NCI-H2029 treated with DMSO at 0.1 percent for 48 hours (cell line): ENCODE data around the gene SAA2.
"Not testable (repeated sequence)": the region's sequence is repeated elsewhere in the genome, so short reads cannot be mapped to it uniquely, and the experiment has no call there.

Source experiments
- DNase-seq: peaks from one replicate; lab custom pipeline; 2025; lab: John Stamatoyannopoulos, UW

Gene SAA2

DNA sequence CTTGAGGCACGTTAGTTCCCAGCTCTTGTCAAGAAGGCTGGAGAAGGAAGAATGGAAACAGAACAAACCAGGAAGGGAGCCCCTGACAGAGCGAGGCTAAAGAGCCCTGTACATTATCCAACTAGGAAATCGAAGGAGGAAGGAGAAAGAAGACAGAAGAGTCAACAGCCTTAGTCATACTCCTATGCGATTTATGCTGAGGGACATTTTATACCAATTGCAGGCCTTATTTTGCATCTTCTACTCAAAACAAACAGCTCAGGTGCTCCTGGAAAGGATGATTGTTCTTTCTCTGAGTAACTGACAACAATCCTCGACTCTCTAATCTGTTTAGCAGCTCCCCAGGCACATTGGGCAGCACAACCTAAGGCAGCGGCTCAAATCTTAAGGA lies 1.3 kb downstream of the SAA2 start:
- not testable (repeated sequence) for DNase-seq

DNA sequence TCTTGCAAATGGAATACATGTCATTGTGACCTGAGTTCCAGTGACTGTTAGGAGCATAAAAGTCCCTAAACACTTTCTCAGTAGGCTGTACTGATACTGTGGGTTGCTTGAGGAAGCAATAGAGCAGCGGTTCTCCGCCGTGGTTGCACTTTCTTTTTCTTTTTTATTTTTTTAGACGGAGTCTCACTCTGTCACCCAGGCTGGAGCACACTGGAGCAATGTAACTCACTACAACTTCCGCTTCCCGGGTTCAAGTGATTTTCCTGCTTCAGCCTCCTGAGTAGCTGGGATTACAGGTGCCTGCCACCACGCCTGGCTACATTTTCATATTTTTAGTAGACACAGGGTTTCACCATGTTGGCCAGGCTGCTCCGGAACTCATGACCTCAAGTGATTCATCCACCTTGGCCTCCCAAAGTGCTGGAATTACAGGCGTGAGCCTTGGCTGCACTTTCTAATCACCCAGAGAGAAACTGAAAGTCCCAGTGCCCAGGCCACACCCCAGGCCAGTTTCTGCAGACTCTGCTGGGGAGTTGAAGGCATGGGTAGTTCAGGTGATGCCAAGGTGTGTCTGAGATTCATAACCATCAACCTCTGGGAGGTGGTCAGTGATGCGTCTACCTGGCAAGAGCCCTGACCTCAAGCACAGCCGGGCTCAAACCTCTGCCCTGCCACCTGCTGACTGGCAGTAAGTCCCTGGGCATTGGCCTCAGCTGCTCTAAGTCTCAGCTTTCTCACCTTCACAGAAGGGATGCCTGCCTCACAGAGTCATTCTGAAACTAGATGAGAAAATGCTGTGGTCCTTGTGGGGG lies 1.9 kb downstream of the SAA2 start:
- DNase-seq: not testable (repeated sequence)

DNA sequence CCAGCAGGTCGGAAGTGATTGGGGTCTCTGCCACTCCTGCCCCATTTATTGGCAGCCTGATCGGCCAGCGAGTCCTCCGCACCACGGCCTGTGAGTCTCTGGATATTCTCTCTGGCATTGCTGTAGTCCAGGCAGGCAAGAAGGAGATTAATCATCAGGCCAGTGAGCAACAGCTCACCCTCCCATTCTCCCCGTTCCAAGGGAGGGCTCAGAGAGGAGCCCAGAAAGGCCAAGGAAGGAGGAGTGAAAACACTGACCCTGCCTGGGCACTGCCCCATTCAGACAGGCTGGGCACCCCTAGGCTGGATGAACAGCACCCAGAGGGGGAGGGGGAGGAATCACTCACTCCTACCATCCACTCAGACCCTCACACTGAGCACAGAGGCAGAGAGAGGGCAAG lies 3.1 kb downstream of the SAA2 start:
- DNase-seq: no peak

DNA sequence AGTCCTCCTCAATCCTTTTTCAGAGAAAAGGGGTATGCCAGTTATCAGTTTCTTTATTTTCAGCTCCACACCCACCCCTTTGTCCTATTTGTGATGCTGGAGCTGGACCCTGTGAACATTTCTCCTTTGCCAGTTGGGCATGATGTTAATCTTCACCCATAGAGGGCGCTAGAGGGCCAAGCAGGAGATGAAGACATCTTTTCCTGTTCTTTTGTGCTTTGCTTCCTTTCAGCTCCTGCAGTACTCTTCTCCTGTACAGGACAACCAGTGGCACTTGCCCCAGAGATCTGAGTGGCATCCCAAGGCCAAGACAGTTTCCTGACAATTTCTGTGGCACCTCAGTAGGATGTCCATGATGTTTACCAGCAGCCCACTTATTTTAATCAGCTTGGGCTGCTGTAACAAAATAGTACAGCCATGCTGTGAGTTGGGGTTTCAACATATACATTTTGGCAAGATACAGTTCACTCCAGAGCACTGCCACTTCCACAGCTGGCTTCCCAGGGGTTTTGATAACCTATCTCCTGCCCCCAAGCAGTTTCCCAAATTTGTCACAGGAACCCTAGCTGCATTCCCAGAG lies 4.6 kb downstream of the SAA2 start:
- peak; percentile 27 for DNase-seq

DNA sequence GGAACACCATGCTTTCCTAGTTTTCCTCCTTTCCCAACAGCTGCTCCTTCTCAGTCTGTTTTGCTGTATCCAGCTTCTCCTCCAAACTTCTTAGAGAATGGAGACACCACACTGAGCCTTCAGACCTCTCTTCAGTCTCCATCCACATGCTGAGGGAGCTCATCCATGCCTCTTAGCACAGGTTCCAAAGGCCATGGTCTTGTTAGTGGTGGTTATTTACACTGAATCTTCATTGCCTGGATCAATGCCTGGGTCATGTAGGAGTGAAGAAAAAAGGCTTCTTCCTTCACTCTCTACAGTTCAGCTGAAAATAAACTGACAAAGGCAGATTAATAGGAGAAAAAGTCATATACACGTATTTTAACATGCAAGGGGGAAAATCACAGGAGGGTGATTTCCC lies 8.8 kb downstream of the SAA2 start:
- DNase-seq: no peak

- DNase-seq: no peak
These were observed 11.7 kb downstream of the SAA2 start, which contains the start of gene SAA4 for GRCh38 chr11:18236664-18237356. Gene SAA4, minus strand, starts transcription at chr11:18236802. Its CDS starts 876 bp downstream, at chr11:18235926.

DNA sequence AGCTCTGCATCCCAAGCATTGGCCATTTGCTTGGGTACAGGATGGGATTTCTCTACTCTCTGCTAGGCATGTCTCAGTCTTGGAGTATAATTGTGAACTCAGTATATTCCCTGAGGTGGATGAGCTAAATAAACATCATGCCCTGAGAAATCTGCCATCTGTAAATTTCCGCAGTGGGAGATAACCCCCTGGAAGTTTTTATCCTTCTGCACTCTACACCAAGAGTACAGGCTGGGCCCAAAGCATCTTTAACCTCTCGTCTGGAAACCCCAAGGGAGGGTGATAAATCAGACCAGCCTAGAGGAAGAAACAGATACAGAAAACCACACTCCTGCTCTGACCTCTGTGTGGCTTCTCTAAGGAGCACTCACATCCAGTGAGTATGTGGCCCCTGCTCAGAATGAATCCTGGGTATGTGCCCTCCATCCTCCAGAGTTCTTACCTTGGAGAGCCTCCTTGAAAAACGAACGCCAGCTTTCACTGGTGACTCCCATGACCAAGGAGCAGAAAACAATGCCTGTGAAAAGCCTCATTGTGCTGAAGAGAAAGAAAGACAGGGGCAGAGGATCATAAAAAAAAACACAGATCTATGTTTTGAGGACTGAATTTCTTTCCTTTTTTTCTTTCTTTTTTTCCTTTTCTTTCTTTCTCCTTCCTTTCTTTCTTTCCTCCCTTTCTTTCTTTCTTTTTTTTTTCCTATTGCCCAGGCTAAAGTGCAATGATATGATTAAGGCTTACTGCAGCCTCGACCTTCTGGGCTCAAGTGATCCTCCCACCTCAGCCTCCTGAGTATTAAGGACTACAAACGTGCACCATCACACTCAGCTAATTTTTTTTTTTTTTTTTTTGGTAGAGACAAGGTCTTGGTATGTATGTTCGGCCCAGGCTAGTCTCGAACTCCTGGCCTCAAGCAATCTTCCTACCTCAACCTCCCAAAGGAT lies 12.8 kb downstream of the SAA2 start:
- DNase-seq: no peak

GRCh38 chr11:18233912-18234311 lies 14.6 kb downstream of the SAA2 start:
- DNase-seq: no peak

DNA sequence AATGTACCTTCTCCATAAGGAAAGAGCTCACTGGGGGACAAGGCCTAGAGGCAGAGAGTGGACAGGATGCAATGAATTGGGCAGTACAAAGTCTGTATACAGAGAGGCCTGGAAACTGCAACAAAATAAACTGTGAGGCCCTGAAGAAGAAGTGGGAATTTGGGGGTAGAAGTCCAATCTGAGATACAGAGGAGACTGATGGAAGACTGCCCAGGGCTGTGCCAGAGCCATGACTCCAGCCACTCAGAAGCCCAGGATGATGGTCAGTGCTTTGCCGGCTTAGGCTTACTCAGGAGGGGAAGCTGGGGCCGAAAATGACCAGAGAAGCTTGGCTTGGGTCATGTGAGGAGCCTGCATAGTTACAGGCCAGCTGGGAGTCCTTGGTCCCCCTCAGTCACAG lies 17.6 kb downstream of the SAA2 start:
- no peak for DNase-seq

- no peak for DNase-seq
These were observed 19.0 kb downstream of the SAA2 start for GRCh38 chr11:18229501-18229900.

DNA sequence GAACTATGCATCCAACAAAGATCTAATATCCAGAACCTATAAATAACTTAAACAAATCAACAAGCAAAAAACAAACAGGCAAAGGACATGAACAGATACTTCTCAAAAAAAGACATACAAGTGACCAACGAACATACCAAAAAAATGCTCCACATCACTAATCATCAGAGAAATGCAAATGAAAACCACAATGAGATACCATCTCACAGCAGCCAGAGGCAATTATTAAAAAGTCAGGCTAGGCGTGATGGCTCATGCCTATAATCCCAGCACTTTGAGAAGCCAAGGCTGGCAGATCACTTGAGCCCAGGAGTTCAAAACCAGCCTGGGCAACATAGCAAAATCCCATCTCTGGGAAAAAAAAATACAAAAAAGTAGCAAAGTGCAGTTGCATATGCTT lies 22.6 kb downstream of the SAA2 start:
- DNase-seq: no peak

- DNase-seq: no peak
These were observed 24.7 kb downstream of the SAA2 start for GRCh38 chr11:18223591-18224387.

DNA sequence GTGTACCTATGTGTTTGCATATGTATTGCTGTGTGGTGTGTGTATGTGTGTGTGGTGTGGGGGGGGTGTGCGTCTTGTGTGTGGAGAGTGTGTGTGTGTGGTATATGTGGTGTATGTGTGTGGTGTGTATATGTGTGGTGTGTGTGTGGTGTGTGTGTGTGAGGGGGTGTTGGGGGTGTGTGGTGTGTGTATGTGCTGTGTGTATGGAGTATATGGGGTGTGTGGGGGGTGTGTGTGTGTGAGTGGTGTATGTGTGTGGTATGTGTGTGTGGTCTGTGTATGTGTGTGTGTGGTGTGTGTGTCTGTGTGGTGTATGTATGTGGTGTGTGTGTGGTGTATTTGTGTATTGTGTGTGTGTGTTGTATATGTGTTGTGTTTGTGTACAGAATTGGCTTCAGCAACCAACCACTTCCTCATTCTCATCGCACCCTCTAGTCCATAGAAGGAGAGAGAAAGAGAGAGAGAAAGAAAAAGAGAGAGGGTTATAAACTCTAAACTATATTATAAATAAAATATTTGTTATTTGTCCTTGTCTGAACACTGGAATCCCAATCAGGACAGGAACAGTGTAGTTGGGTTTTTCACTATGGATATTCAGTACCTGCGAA lies 25.6 kb downstream of the SAA2 start:
- no peak for DNase-seq

- no peak for DNase-seq
These were observed 27.1 kb downstream of the SAA2 start for GRCh38 chr11:18221274-18221876.

- DNase-seq: no peak
These were observed 39.4 kb downstream of the SAA2 start for GRCh38 chr11:18209058-18209457.

DNA sequence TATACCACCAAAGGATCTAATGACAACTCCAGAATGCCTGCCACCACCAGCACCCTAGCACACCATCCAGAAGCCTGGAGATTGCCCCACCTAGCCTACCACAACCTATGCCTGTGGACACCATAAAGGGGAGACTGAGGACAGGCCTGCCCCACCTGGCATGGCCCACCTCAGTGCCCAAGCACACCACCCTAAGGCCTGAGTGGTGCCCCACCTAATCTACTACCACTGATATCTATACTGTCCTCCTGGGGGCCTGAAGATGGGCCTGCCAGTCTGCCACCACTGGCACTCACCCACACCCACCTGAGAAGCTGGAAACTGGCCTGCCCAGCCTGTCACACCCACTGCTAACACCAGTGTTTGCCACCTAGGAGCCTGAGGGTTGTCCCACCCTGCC lies 43.7 kb downstream of the SAA2 start:
- DNase-seq: no peak

DNA sequence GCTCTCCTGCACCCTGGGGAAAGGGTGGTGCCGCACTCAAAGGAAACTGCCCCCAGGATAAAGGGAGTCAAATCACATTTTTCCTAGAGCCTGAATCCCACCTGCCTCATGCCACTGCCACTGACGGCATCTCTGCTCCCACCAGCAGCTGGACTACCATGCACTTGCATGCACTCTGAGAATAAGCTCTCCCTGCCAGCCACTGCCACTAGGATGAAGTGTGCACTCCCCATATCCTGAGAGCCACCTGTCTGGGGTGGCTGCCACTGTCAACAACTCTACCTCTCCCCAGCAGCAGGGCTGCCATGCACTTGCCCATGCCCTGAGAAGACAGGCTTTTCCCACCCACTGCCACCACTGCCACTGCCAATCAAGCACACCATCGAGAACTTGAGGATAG lies 44.2 kb downstream of the SAA2 start:
- no peak for DNase-seq

DNA sequence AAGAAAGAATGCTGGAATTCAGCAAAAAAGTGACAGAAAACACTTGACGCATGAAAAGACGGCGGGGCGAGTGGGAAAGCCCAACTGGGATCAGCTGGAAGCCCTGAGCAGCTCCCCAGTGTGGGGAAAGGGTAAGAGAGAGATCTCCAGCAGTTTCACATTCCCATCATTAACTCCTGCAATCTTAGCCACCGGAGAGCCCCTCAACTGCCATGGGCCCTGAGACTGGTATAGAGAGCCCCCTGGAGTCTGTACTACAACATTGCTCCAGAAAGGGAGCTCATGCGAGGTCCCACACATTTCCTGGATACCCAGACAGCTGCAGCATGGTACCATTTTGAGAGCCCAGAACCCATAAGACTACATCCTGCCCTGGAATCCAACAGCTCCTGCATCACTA lies 44.7 kb downstream of the SAA2 start:
- no peak for DNase-seq

DNA sequence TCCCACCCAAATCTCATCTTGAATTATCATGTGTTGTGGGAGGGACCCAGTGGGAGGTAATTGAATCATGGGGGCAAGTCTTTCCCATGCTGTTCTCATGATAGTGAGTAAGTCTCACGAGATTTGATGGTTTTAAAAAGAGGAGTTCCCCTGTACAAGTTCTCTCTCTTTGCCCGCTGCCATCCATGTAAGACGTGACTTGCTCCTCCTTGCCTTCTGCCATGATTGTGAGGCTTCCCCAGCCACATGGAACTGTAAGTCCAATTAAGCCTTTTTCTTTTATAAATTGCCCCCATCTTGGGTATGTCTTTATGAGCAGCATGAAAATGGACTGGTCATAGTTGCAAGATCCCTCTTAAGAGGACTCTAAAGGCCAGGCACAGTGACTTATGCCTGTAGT lies 50.7 kb downstream of the SAA2 start:
- DNase-seq: not testable (repeated sequence)

DNA sequence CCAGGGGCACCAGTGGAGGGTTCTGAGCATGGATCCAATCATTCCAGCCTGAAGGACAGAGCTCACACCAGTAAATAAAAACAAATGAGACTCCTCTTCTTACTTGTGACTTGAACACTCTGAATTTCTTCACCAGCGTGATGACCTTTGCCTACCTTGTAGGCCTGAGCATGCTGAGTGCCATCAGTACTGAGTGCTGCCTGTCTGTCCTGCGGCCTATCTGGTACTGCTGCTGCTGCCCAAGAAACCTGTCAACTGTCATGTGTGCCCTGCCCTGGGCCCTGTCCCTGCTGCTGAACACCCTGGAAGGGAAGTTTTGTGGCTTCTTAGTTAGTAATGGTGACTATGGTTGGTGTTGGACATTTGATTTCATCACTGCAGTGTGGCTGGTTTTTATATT lies 51.9 kb downstream of the SAA2 start:
- no peak for DNase-seq
